ENCODE data around the gene TRUB1.

Gene TRUB1

GRCh38 chr10:114973306-114973705, 35.3 kb downstream of the TRUB1 start:
- FAIRE-seq: no peak
- no peak for DNase-seq (ENCODE audit: extremely low spot score, insufficient read length, low read depth)

GRCh38 chr10:114973997-114974396, 36.0 kb downstream of the TRUB1 start:
- no peak for FAIRE-seq
- no peak for DNase-seq (ENCODE audit: extremely low spot score, insufficient read length, low read depth)

- no peak for FAIRE-seq
Measured at GRCh38 chr10:114974625-114975024, 36.6 kb downstream of the TRUB1 start.

GRCh38 chr10:114975091-114975490, 37.1 kb downstream of the TRUB1 start:
- DNase-seq (ENCODE audit: extremely low spot score, insufficient read length, low read depth): no peak
- no peak for FAIRE-seq

More at GRCh38 chr10:114974625-114975024, 36.6 kb downstream of the TRUB1 start:
- DNase-seq (ENCODE audit: extremely low spot score, insufficient read length, low read depth): no peak

- FAIRE-seq (no peak), DNase-seq (ENCODE audit: extremely low spot score, insufficient read length, low read depth) (no peak)
Measured at GRCh38 chr10:114982989-114983388, 45.0 kb downstream of the TRUB1 start.

- no peak for FAIRE-seq
- no peak for DNase-seq (ENCODE audit: extremely low spot score, insufficient read length, low read depth)
Measured at GRCh38 chr10:114987995-114988394, 50.0 kb downstream of the TRUB1 start.

- FAIRE-seq (no peak), DNase-seq (ENCODE audit: extremely low spot score, insufficient read length, low read depth) (no peak)
Measured at GRCh38 chr10:114990586-114990985, 52.6 kb downstream of the TRUB1 start.

GRCh38 chr10:114990991-114991390, 53.0 kb downstream of the TRUB1 start:
- FAIRE-seq: no peak
- DNase-seq (ENCODE audit: extremely low spot score, insufficient read length, low read depth): no peak

GRCh38 chr10:114992189-114992775, 54.3 kb downstream of the TRUB1 start:
- FAIRE-seq: no peak

GRCh38 chr10:114995468-114996247, 57.7 kb downstream of the TRUB1 start:
- DNase-seq (ENCODE audit: extremely low spot score, insufficient read length, low read depth) (no peak), FAIRE-seq (no peak)

More at GRCh38 chr10:114992189-114992775, 54.3 kb downstream of the TRUB1 start:
- no peak for DNase-seq (ENCODE audit: extremely low spot score, insufficient read length, low read depth)

GRCh38 chr10:114996542-114996941, 58.5 kb downstream of the TRUB1 start:
- DNase-seq (ENCODE audit: extremely low spot score, insufficient read length, low read depth): no peak
- no peak for FAIRE-seq

GRCh38 chr10:114998993-114999392, 61.0 kb downstream of the TRUB1 start:
- FAIRE-seq (no peak), DNase-seq (ENCODE audit: extremely low spot score, insufficient read length, low read depth) (no peak)

GRCh38 chr10:115001506-115002381, 63.7 kb downstream of the TRUB1 start:
- FAIRE-seq (peak; percentile 67), DNase-seq (ENCODE audit: extremely low spot score, insufficient read length, low read depth) (no peak)

GRCh38 chr10:115003396-115003795, 65.4 kb downstream of the TRUB1 start:
- FAIRE-seq (no peak), DNase-seq (ENCODE audit: extremely low spot score, insufficient read length, low read depth) (no peak)

GRCh38 chr10:115004236-115004862, 66.4 kb downstream of the TRUB1 start:
- FAIRE-seq (no peak), DNase-seq (ENCODE audit: extremely low spot score, insufficient read length, low read depth) (no peak)

- DNase-seq (ENCODE audit: extremely low spot score, insufficient read length, low read depth): no peak
- FAIRE-seq: no peak
Measured at GRCh38 chr10:115005771-115006170, 67.8 kb downstream of the TRUB1 start.

GRCh38 chr10:115018185-115018931, 80.4 kb downstream of the TRUB1 start:
- no peak for DNase-seq (ENCODE audit: extremely low spot score, insufficient read length, low read depth)
- FAIRE-seq: no peak

- FAIRE-seq (no peak), DNase-seq (ENCODE audit: extremely low spot score, insufficient read length, low read depth) (no peak)
Measured at GRCh38 chr10:115020449-115020848, 82.5 kb downstream of the TRUB1 start.

- FAIRE-seq (no peak), DNase-seq (ENCODE audit: extremely low spot score, insufficient read length, low read depth) (no peak)
Measured at GRCh38 chr10:115022733-115023132, 84.7 kb downstream of the TRUB1 start.

GRCh38 chr10:115023715-115024114, 85.7 kb downstream of the TRUB1 start:
- FAIRE-seq (no peak), DNase-seq (ENCODE audit: extremely low spot score, insufficient read length, low read depth) (no peak)

Data from GM18507 (cell line).